ENCODE results near the gene DLGAP1. TPM values are rescaled to one million over a fixed set of nuclear protein-coding genes. Genes with fewer than 3 reads are reported as not detected.

DLGAP1 gene
- total RNA-seq, 3 donors from 2014 or later, result 0.96 to 17.6 (median 5.2) TPM

DNA sequence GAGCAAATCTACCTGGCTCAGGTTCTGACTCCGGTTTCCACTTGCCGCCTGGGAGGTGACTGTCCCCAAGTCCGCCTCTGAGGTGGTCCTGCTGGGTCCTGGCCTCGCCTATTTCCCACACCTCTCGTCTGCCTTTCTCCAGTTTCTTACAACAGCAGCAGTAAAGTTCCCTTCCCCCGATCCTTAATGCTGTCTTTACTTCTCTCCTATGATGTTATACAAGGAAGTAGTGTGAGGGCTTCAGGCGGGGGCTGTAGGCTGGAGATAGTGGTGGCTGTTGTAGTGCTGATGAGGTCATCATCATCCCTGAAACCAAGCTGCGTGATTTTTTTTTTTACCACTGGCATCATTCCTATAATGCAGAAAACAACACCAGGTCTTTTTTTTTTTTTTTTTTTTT lies 986.3 kb downstream of the DLGAP1 start:
- Histone ChIP-seq H3K9me3 (no peaks in the 10 kb centered on the region), H3K36me3 (no peaks in the 10 kb centered on the region), H3K27ac (no peak overlapping the region), H3K27me3 (no peaks in the 10 kb centered on the region), H3K4me3 (no peak overlapping the region), H3K4me1 (no peaks in the 10 kb centered on the region)
- no peak for DNase-seq (ENCODE audit: low spot score in 2 of 2)
- TF ChIP-seq, protein P1, sequence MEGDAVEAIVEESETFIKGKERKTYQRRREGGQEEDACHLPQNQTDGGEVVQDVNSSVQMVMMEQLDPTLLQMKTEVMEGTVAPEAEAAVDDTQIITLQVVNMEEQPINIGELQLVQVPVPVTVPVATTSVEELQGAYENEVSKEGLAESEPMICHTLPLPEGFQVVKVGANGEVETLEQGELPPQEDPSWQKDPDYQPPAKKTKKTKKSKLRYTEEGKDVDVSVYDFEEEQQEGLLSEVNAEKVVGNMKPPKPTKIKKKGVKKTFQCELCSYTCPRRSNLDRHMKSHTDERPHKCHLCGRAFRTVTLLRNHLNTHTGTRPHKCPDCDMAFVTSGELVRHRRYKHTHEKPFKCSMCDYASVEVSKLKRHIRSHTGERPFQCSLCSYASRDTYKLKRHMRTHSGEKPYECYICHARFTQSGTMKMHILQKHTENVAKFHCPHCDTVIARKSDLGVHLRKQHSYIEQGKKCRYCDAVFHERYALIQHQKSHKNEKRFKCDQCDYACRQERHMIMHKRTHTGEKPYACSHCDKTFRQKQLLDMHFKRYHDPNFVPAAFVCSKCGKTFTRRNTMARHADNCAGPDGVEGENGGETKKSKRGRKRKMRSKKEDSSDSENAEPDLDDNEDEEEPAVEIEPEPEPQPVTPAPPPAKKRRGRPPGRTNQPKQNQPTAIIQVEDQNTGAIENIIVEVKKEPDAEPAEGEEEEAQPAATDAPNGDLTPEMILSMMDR (IDR thresholded peaks at IDR 0.05), result no peak
- TF ChIP-seq POLR2AphosphoS5 (IDR thresholded peaks at IDR 0.05) (no peak), POLR2A (IDR thresholded peaks at IDR 0.05) (no peak)
- intact Hi-C loops (cut with DNase I; ENCODE audit: low total_unique reads), result no loop called here

DNA sequence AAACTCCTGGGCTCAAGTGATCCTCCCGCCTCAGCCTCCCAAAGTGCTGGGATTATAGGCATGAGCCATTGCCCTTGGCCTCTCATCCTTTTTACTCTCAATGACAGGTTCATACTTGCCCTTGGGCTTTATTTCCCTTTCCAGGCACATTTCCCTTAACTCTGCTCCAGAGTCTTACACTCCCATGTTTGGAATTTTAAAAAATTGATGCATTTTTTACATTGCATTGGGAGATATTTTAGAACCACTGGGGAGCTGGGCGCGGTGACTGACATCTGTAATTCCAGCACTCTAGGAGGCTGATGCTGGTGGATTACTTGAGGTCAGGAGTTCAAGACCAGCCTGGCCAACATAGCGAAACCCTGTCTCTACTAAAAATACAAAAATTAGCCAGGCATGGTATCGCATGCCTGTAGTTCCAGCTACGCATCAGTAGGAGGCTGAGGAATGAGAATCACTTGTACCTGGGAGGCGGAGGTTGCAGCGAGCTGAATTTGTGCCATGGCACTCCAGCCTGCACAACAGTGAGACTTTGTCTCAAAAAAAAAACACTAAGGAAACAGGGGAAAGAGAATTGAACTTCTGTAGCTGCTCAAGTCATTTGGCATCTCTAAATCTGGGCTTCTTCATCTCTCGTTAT lies 986.9 kb downstream of the DLGAP1 start:
- no peaks in the 10 kb centered on the region for H3K27me3 ChIP-seq
- no peaks in the 10 kb centered on the region for H3K4me1 ChIP-seq
- no peak for DNase-seq (ENCODE audit: low spot score in 2 of 2)
- H3K9me3 ChIP-seq, result no peaks in the 10 kb centered on the region
- TF ChIP-seq POLR2A (IDR thresholded peaks at IDR 0.05) (no peak), POLR2AphosphoS5 (IDR thresholded peaks at IDR 0.05) (no peak)
- TF ChIP-seq, protein P1 (IDR thresholded peaks at IDR 0.05), result no peak
- no peak overlapping the region for H3K27ac ChIP-seq
- intact Hi-C loops (cut with DNase I; ENCODE audit: low total_unique reads), result no loop called here
- H3K36me3 ChIP-seq, result no peaks in the 10 kb centered on the region
- no peak overlapping the region for H3K4me3 ChIP-seq

DNA sequence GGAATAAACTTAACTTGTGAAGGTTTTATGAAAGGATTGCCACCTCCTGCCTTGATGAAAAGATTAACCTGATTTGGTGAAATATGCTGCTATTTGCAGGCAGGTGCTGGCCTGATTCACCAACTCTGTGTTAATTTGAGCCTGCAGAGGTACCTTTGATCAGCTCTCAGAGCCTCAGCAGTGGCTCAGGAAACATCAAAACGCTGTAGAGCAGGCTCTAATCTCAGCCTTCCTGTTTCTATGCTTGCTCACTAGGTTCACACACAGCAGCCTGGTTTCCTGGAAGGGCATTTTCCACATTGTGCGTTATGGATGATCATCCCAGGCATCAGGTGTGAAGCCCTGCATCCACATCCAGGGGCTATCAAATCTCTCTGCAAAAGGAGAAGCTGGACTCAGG lies 988.2 kb downstream of the DLGAP1 start:
- intact Hi-C loops (cut with DNase I; ENCODE audit: low total_unique reads), result no loop called here
- DNase-seq (ENCODE audit: low spot score in 2 of 2), result no peak
- TF ChIP-seq, protein P1 (IDR thresholded peaks at IDR 0.05), result no peak
- TF ChIP-seq POLR2A (IDR thresholded peaks at IDR 0.05) (no peak), POLR2AphosphoS5 (IDR thresholded peaks at IDR 0.05) (no peak)
- no peak overlapping the region for H3K4me3 ChIP-seq
- no peaks in the 10 kb centered on the region for H3K36me3 ChIP-seq
- peak overlapping the region in 1 of 2 donors; percentile 26 for H3K27ac ChIP-seq
- no peaks in the 10 kb centered on the region for H3K27me3 ChIP-seq
- no peaks in the 10 kb centered on the region for H3K9me3 ChIP-seq
- no peaks in the 10 kb centered on the region for H3K4me1 ChIP-seq

DNA sequence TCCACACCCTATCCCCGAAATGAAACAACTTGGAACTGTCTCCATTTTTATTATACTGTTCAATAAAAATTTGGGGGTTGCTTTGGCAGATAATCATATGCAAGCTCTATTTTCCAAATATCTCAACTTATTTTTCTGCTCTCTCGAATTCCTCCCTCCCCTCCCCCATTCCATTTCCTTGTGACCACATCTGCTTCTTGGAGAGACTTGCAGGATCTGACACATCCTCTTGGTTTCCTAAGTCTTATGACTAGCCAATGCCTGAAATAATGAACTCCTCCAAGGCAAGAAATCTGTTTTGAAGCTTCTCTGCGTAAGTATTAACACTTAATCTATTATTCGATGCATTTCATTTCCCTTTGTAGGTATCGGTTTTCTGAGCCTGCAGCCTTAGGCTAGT lies 989.1 kb downstream of the DLGAP1 start:
- Histone ChIP-seq H3K4me3 (no peak overlapping the region), H3K27me3 (no peaks in the 10 kb centered on the region), H3K4me1 (no peaks in the 10 kb centered on the region), H3K27ac (peak overlapping the region in 1 of 2 donors; percentile 27), H3K36me3 (no peaks in the 10 kb centered on the region), H3K9me3 (no peaks in the 10 kb centered on the region)
- intact Hi-C loops (cut with DNase I; ENCODE audit: low total_unique reads), result no loop called here
- TF ChIP-seq POLR2A (IDR thresholded peaks at IDR 0.05), result no peak
- TF ChIP-seq, protein P1 (IDR thresholded peaks at IDR 0.05), result no peak
- no peak for TF ChIP-seq POLR2AphosphoS5 (IDR thresholded peaks at IDR 0.05)
- DNase-seq (ENCODE audit: low spot score in 2 of 2), result no peak

DNA sequence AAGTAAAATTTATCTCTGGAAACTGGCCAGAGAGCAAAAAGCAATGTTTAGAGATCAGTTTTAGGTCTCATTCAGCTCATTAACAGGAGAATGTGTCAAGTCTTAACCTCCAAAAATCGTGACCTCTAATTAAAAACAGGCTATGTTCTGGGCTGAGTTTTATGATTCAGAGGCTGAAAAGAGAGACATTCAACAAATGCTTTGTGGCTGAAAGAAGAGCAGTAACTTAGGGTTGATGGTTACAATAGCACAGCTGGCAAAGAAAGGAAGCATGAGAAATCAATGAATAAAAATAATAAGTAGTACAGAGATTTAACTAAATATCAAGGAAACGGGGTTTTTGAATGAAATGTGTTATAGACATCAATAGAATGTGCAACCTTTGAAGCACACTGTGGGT lies 992.1 kb downstream of the DLGAP1 start:
- intact Hi-C loops (cut with DNase I; ENCODE audit: low total_unique reads), result no loop called here
- DNase-seq (ENCODE audit: low spot score in 2 of 2), result no peak
- no peaks in the 10 kb centered on the region for H3K9me3 ChIP-seq
- H3K4me3 ChIP-seq, result no peak overlapping the region
- TF ChIP-seq, protein P1 (IDR thresholded peaks at IDR 0.05), result no peak
- TF ChIP-seq POLR2AphosphoS5 (IDR thresholded peaks at IDR 0.05) (no peak), POLR2A (IDR thresholded peaks at IDR 0.05) (no peak)
- H3K27me3 ChIP-seq, result no peaks in the 10 kb centered on the region
- peak overlapping the region in 1 of 2 donors; percentile 22 for H3K27ac ChIP-seq
- peaks cover 6% of the 10 kb centered on the region for H3K36me3 ChIP-seq
- H3K4me1 ChIP-seq, result no peaks in the 10 kb centered on the region

Data from breast epithelium (tissue), 4 donors.